Right ventricle myocardium inferior (tissue), 1 donor: Measurements from ENCODE around the gene CADPS. TPM values are rescaled to one million over a fixed set of nuclear protein-coding genes. Genes with fewer than 3 reads are reported as not detected.

Source experiments
- ATAC-seq: fragments of 200-7000 bp; cut with Tn5 transposase; one replicate; pipeline ENCODE4 v1.9.1; 2020; ENCODE audit warnings: mild to moderate bottlenecking, moderate library complexity
- DNase-seq: peaks from one replicate; pipeline ENCODE4 v3.0.0; 2021; ENCODE audit errors: missing footprints
- intact Hi-C: fragments of 100-400 bp; cut with DNase I; formaldehyde crosslinking; loops from one replicate; pipeline ENCODE4 v1.11.0; 2022
- long read RNA-seq: library from polyadenylated mRNA; unstranded; transcript quantifications from one replicate; pipeline ENCODE4 v2.0.0, GENCODE V29; 2021
- total RNA-seq: library from RNA; stranded (reverse); fragmentation: NEBNext Ultra II Directional; extraction: Animal tissue kit (Norgen Biotek cat#: 25700); gene quantifications from one replicate; pipeline ENCODE4 v1.2.1, GENCODE V29; 2021
- donor health status: DM: no; HTN: yes; CAD: no; lungs with severe emphysema.

CADPS gene
- total RNA-seq, result 10.4 TPM
- long read RNA-seq, partial matches to known transcripts, result 2 of 3 reads
- long read RNA-seq, other reads (novel, unspliced or antisense), result 1 of 3 reads

DNA sequence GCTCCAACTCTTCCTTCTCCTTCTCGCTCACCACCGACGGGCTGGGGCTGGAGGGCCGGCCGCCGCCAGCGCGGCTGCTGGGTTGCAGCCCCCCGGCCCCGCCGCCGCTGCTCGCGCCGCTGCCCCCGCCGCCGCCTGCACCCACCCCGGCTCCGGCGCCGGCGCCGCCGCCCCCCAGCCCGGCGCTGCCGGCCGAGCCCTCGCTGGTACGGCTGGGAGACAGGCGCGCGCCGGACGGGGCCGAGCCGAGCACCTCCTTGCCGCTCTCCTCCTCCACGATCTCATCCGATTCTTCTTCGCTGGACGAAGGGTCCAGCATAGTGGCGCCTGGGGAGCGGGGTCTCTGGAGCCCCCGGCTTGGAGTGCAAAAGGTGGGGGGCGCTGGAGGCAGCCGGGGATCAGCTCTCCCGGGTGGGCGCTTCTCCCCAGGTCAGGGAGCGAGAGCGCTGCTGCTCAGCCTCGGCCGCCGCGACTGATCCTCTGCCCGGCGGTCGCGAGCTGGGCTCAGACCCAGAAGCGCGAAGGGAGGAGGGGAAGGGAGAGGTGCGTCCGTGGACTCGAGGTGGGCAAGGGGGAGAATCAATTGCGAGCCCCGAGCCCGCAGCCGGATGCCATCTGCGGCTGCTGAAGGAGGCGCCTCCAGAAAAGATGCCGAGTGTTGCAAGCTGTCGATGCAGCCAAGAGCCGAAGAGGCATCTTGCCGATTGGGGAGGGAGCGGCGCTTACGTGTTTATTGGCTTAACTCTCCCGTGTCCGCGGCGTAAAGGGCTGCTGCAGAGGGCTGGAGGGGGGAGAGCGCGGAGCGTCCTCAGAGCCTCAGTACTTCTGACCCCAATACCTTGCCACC is at the start of gene CADPS:
CADPS (minus strand) TSS at position 706 of the 847 bp plus-strand sequence; CDS start at position 319, 387 bp downstream.
- no peak for DNase-seq
- intact Hi-C loops, result no loop called here
- no peak for ATAC-seq

DNA sequence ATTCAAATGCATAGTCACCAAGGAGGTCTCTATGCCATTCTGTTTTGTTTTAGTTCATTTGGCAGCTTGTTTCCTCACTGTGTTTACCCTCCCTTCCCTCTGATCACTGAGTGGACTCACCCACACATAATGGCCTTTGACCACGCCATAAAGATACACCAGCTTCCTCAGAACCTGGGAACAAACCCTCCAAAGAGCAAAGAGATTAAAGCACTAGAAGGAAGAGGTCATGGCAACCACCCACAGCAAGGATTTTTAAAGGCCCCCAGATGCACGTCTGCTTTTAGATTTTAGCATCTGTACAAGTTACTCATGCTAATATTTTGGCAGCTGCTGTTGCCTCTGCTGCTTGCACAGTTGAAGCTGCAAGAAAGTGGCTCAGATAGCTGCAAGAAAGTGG is 47.9 kb upstream of the CADPS start:
- no peak for ATAC-seq
- DNase-seq, result no peak
- intact Hi-C loops, result loop anchor here (10.0 kb wide), 1 partner anchor 88 kb away; no protein-coding TSS in a partner anchor

DNA sequence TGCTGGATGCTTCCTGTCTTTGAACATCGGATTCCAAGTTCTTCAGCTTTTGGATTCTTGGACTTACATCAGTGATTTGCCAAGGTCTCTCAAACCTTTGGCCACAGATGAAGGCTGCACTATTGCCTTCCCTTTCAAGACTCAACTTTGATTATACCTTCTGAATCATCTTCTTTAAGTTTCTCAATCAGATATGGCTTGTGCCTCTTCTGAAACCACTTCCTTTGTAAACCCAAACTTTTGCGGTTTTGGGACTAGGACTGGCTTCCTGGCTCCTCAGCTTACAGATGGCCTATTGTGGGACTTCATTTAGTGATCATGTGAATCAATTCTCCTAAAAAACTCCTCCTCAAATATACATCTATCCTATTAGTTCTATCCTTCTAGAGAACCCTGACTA is 47.1 kb upstream of the CADPS start:
- intact Hi-C loops, result loop anchor here (10.0 kb wide), 1 partner anchor 88 kb away; no protein-coding TSS in a partner anchor
- no peak for ATAC-seq
- DNase-seq, result no peak

DNA sequence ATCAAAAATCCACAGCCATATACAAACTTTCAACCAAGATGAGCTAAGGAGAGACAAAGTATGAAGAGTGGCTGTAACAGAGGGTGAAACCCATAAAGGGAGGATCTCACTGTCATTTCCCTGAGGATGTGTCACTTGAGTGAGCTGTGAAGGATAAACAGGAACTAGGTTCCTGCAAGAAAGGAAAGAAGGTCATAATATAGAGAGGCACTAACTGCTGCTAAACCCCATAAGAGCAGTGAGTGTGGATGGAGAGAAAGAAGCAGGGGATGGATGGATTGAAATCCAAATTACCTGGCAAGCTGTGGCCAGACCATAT is 45.2 kb upstream of the CADPS start:
- ATAC-seq, result no peak
- intact Hi-C loops, result loop anchor here (10.0 kb wide), 1 partner anchor 86 kb away; no protein-coding TSS in a partner anchor
- DNase-seq, result no peak

DNA sequence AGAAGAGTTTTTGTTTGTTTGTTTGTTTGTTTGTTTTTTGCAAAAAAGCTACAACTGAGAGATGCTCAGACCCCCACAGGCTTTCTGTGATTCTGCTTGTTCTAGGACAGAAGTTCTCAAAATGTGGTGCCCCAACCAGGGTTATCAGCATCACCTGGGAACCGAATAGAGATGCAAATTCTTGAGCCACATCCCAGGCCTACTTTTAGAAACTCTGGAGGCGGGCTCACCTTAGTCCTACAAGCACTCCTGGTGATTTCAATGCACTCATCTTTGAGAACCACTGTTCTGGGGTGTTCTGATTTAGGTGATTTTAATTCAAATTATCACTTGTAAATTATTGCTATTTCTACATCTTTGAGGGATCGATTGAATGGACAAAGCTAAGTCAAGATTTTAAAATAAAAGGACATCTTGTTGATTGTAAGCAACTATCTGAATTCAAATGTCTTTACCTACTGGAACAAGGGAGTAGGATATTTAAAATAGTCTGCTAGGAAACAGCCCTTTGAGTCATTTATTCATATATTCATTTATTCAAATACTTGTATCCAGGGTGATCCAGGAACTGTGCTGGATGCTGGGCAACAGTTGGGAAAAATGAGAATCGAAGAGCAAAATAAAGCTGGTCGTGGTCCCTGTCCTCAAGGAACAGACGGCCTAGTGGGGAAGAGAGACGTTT is 44.7 kb upstream of the CADPS start:
- intact Hi-C loops, result loop anchor here (10.0 kb wide), 1 partner anchor 85 kb away; no protein-coding TSS in a partner anchor
- DNase-seq, result no peak
- ATAC-seq, result no peak

DNA sequence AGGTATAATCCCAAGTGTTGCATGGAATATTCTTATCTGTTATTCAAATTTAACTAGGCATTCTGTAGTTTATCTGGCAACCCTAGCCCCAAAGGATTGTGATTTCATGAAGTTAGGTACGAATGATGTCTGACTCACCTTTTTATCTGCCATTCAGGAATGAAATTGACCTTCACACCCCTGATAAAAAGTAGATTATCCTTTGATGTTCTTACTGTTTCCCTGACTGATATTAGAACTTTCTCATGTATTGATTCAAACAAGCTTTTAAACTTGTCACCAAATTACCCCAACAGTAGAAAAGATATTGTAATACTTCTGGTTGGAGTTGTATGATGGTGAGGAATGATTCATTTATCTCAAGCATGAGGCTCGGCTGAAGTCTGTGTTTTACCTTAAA is 43.6 kb upstream of the CADPS start:
- DNase-seq, result no peak
- intact Hi-C loops, result no loop called here
- no peak for ATAC-seq

DNA sequence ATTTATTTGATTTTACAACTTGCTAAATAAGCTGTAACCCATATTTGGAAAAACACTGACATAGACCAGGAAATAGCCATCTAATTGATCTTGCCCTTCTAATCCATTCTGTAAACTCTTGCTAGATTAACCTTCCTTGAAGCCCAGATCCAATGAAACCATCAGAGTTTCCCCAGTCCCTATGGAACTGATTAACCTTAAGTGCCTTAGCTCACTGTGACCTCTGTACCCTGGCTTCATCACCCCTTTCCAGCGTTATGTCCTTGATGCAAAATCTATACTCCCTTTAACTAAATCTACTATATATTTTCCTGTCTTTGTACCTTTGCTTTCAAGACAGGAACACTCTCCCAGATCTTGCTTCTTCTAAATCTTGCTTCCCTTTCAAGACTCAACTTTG is 42.9 kb upstream of the CADPS start:
- no peak for ATAC-seq
- intact Hi-C loops, result no loop called here
- DNase-seq, result no peak

DNA sequence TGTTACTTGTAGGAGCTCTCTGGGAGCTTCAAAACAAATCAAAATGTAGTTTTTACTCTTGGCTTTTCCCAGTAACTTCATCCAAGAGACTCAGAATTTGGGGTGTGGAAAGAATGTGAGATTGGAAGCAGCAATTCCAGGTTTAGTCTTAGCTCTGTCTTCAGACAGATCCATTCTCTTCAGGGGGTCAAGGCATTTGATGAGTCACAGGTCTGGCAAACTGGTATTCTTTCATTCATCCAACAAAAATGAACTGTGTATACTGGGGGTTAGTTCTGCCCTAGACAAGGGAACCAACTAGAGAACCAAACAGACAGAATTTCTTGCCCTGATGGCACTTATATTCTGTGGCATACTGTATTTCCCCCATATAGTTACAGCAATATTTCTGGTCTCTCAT is 36.3 kb upstream of the CADPS start:
- no peak for DNase-seq
- intact Hi-C loops, result no loop called here

DNA sequence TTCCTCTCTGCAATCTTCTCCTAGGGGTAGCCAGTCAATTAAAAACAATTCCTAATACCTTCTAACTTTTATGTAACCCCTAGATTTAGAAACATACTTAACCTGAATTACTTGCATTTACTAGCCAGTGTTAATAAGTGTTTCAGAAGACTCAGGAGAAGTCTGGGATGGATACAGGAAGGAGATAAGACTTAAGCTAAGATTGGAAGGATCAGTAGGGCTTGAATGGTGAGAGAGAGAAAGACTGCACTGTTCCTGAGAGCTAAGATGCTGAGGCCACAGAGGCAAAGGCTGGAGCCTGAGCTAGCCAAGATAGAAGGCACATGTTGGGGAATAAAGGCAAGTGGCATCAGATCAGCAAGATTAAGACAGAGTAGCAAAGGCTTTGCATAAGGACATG is 30.1 kb upstream of the CADPS start:
- intact Hi-C loops, result no loop called here
- ATAC-seq (no peak), DNase-seq (no peak)

More for the DNA sequence above, 36.3 kb upstream of the CADPS start:
- no peak for ATAC-seq

DNA sequence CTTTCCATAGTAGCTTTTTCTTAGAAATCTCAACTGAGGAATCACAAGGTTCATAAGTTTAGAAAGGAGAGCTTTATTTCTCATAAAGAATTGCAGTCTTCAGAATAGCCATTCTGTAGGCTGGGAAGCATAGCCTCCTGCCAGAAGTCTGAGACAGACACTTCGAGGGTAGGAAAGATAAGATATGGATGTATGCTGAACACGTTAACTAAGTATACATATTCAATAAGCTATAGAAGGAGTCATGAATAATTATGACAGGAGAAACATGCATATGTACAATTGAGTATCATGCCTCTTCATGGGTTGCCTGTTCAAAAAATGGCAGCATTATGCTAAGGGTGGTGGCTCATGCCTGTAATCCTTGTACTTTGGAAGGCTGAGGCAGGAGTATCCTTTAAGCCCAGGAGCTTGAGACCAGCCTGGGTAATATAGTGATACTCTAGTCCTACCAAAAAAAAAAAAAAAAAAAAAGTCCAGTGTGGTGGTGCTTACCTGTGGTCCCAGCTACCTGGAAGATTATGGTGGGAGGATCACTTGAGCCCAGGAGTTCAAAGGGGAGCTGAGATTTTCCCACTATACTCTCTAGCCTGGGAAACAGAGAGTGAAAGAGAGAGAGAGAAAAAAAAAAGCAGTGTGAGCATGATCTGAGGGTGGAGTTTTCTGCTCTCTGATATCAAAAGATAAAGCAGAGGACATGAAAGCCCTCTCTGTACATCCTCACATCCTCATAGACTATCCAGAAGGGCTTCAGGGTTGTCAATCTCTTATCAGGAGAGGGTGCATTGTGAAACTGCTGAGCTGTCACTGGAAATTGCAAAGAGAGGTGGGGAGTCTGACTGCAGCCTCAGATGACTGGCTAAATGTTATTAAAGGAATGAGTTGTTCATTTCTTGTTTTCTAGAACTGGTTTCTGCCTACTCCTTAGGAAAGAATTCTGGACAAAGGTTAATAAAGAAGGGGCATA is 23.6 kb upstream of the CADPS start:
- DNase-seq (no peak), ATAC-seq (no peak)
- intact Hi-C loops, result no loop called here

DNA sequence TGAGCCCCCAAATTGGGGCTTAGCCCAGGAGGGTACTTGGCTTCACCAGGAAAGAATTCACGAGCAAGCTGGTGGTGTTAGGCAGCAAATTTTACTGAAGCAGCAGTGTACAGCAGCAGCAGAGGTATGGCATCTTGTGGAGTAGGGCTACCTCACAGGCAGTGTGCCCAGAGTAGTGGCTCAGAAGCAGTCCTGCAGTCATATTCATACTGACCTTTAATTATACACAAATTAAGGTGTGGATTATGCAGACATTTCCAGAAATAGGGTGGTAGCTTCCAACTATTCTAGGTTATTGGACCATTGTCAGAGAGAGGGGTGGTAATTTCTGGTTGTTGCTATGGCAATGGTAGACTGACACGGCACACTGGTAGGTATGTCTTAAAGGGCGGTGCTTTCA is 20.7 kb upstream of the CADPS start:
- intact Hi-C loops, result no loop called here
- ATAC-seq (no peak), DNase-seq (no peak)

DNA sequence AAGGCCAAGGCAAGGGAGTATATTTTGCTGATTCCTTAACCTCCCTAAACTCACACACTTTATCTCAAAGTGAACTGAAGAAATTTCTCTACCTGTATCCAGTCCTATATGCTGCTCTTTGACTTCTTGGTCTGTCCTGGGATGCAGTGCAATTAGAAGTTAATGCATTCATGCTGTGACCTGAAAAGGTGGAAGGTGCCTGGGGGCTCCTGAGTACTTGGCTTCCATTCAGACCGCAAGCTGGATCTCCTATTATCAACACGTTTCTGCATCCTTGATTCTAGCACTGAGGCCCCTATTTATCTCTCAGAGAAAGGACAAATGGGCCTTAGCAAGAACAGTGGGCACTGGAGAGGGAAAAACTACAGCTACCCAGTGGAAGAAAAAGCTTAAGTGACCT is 17.7 kb upstream of the CADPS start:
- intact Hi-C loops, result no loop called here
- DNase-seq (no peak), ATAC-seq (no peak)

DNA sequence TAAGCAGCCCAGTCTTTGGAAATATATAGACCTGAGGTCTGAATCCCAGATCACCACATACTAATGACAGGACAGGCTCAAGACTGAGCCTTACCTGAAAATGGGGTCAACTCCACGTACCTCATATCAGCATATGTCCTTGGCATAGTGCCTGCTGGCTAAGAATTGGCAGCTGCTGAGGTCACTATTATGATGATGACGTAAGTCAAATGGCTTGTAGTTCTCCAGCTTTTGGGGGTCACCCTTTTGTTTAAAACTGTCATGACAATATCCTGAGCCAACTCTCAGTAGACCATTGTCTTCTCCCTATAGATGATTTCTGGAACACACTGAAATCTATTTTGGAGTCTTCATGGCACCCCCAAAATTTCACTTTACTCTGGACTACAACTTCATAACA is 16.8 kb upstream of the CADPS start:
- intact Hi-C loops, result no loop called here
- ATAC-seq (no peak), DNase-seq (no peak)

DNA sequence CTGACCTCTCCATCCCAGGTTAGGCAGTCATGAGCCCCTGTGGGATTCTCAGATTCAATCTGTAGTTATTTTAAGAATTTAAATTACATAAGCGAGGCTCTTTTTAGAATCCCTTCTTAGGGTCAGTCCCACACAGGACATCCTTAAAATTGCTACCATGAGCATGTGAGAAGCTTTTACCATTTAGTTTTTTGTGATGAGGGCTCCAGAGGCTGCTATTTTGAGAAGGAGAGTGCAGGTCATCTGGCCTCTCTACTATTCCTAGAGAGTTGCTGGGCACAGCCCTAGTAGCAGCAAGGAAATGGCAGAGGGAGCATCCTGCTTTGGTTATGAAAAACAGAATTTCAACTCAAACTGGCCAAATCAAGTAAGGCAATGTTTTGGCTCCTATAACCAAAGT is 13.6 kb upstream of the CADPS start:
- ATAC-seq, result no peak
- DNase-seq, result no peak
- intact Hi-C loops, result no loop called here

DNA sequence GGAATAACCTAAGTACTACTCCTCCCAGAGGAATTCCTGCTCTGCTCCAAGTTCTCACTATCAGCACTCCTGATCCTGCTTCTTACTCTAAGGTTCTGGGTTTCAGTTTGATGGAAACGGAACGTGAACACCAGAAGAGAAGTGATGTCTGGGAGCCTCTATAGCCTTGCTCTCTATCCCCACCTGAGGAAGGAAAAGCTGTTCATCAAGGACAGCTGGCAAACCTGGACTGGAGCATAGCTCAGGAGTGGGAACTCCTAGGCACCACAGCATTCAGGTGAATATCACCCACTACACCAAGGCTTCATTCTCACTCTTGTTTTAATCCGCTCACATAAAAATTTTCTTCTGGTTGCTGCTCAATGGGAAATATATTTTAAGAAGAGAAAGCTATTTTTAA is 13.0 kb upstream of the CADPS start:
- intact Hi-C loops, result no loop called here
- ATAC-seq (no peak), DNase-seq (no peak)

DNA sequence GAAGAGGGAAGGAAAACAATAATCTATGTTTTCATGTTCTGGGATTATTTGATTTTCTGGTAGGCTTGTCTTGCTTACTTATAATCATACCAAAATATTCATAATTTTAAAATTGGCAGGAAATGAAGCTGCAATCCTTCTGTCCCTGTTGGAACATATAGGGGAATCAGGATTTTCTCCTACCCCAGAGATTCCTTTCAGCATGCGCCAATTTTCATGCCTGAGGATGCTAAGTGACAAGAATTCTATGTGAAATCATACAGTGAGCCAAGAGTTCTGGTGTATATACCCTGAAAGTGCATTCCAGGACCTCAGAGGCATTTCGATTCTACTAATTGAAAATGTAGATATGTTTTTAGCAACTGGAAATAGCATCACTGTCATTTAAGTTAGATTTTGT is 9.9 kb upstream of the CADPS start:
- no peak for ATAC-seq
- intact Hi-C loops, result no loop called here
- DNase-seq, result no peak

DNA sequence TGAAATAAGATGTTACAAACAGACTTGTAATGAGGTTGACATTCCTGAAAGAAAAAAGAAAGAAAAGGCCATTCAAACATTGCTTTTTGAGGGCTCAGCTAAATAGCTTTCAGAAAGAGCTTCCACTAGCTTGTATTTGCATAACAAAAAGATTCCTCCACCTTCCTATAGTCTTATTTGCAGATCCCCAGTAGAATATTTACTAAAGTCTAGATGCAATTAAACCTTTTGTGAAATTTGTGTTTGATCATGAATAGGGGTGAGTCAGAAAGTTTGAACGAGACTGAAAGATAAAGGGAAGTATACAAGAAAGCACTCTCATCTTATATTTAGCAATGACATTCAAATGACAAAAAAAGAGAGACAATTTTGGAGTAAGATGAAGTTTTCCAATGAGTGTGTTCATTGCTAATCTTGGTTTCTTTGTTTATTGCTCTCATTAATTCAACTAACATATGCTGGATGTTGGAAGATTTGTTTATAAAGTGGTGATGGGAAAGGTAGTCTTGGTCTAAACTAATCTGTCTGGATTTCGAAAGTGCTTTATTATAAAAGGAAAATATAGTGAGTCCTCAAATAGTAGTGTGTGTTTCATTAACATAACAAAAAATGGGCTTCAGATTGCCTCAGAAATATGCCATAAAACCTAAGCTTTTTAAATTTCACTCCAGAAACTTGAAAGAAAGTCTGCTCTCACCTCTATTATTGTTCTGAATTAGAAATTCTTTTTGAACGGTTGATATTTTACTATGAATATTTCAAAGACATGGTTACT is 9.1 kb upstream of the CADPS start:
- ATAC-seq, result no peak
- no peak for DNase-seq
- intact Hi-C loops, result no loop called here

DNA sequence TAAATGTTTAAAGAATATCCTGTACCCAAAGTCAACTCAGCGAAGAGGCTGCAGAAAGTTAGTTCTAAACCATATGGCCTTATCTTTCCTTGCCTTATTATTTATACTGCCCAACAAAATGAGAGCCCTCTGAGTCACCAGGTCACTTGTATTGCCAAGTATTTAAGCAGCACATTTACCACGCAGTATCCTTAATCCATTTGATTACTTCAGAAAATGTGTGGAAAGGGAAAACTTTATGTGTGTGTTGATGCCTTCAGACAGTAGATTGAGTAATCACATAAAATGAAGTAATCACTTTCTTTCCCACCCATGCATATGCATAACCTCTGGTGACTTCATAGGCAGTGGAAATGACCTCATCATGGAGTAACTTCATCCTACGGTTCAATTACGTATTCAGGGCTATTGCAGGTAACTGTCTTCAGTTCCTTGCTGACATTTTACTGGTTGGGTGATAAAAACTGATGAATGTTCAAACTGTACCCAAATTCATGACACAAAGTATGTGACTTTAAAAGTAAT is 7.5 kb upstream of the CADPS start:
- ATAC-seq, result no peak
- DNase-seq, result no peak
- intact Hi-C loops, result no loop called here
